Activated T-cell treated with anti-CD3 and anti-CD28 coated beads, Interleukin-2, amount 50 U/mL, for 4 hours (primary cell): ENCODE data around the gene CDK17. TPM values are rescaled to one million over a fixed set of nuclear protein-coding genes. Genes with fewer than 3 reads are reported as not detected.
A peak's percentile ranks its signal among the peaks of the same experiment; 100 is the strongest.
"Not testable (repeated sequence)": the region's sequence is repeated elsewhere in the genome, so short reads cannot be mapped to it uniquely, and the experiment has no call there.

ENCODE experiments used
- ATAC-seq, 2 donors: fragments of 200-7000 bp; cut with Tn5 transposase; one replicate each; pipeline ENCODE4 v1.10.0; 2021
- DNase-seq: peaks from one replicate; pipeline ENCODE4 v3.0.0-alpha.2; 2020
- H3K27me3 Mint-ChIP-seq: one replicate; pipeline ENCODE4 v1.8.0; 2021; ENCODE audit warnings: low read depth, mixed read lengths
- H3K36me3 Mint-ChIP-seq: one replicate; pipeline ENCODE4 v1.8.0; 2022; ENCODE audit warnings: mixed read lengths; ENCODE audit not compliant: insufficient read depth
- H3K4me1 Mint-ChIP-seq: one replicate; pipeline ENCODE4 v1.8.0; 2021; ENCODE audit warnings: low read depth, mixed read lengths
- H3K4me3 Mint-ChIP-seq: one replicate; pipeline ENCODE4 v1.8.0; 2021; ENCODE audit warnings: mild to moderate bottlenecking, moderate library complexity, mixed read lengths
- H3K9me3 Mint-ChIP-seq: one replicate; pipeline ENCODE4 v1.8.0; 2021; ENCODE audit warnings: mixed read lengths
- total RNA-seq, 3 donors: library from RNA; stranded (reverse); gene quantifications; one replicate each; pipeline ENCODE4 v1.2.1, GENCODE V29; 2021

Gene CDK17
- total RNA-seq, 3 donors from 2014 or later, result 29.9 to 37.4 (median 35.8) TPM

DNA sequence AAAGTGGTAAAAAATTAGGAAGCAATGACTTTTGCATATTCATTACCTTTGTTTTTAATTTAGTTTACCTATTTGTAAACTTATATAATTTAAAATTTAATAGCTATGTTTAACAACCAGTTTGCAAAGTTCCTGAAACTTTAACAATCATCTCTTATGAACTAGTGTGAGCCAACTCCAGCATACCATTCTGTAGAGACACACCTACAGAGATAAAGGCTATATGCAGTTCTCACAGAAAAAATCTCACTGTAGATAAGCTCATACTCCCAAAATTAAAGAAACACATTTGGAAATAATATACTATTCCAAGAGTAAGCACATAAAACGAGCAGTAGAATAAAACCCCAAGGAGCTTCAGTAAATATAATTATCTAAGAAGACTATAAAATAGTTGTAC lies 77.5 kb downstream of the CDK17 start:
- peaks cover 31% of the 10 kb centered on the region for H3K4me1 Mint-ChIP-seq
- ATAC-seq (no peak), DNase-seq (no peak)
- no peak overlapping the region for H3K4me3 Mint-ChIP-seq
- H3K27me3 Mint-ChIP-seq, result no peaks in the 10 kb centered on the region
- H3K9me3 Mint-ChIP-seq, result peaks cover 12% of the 10 kb centered on the region
- H3K36me3 Mint-ChIP-seq, result peaks cover 30% of the 10 kb centered on the region

GRCh38 chr12:96321941-96322340 lies 78.3 kb downstream of the CDK17 start:
- H3K4me1 Mint-ChIP-seq, result peaks cover 25% of the 10 kb centered on the region
- H3K4me3 Mint-ChIP-seq, result no peak overlapping the region
- H3K9me3 Mint-ChIP-seq, result peaks cover 12% of the 10 kb centered on the region
- H3K36me3 Mint-ChIP-seq, result peaks cover 30% of the 10 kb centered on the region
- no peak for DNase-seq
- ATAC-seq, result no peak
- H3K27me3 Mint-ChIP-seq, result no peaks in the 10 kb centered on the region

GRCh38 chr12:96317801-96318200 lies 82.4 kb downstream of the CDK17 start:
- H3K9me3 Mint-ChIP-seq, H3K36me3 Mint-ChIP-seq, ATAC-seq, DNase-seq, H3K4me3 Mint-ChIP-seq, H3K27me3 Mint-ChIP-seq: not testable (repeated sequence)
- H3K4me1 Mint-ChIP-seq, result peaks cover 22% of the 10 kb centered on the region

GRCh38 chr12:96315741-96316481 lies 84.3 kb downstream of the CDK17 start:
- Mint-ChIP-seq H3K4me1 (peaks cover 20% of the 10 kb centered on the region), H3K4me3 (peak overlapping the region; percentile 82)
- not testable (repeated sequence) for H3K36me3 Mint-ChIP-seq, ATAC-seq, DNase-seq, H3K9me3 Mint-ChIP-seq, H3K27me3 Mint-ChIP-seq

DNA sequence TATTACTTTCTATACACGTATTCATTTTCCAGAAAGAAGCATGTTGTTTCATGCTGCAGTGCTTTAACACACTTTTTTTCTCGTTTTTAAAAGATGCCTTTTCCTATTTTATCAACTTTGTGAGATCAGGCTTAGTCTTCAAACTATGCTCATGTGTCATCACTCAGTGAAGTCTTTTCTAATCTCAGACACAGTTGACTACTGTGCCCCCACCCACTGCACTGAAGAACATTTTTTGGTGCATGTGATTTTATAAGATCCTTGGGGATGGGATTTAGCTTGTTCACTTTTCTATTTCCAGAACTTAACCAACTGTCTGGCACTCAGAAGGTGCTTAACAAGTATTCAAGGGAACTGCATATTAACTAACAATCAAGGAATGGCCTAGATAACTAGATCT lies 85.5 kb downstream of the CDK17 start:
- DNase-seq (no peak), ATAC-seq (no peak)
- H3K4me3 Mint-ChIP-seq, result no peak overlapping the region
- H3K27me3 Mint-ChIP-seq, result no peaks in the 10 kb centered on the region
- H3K4me1 Mint-ChIP-seq, result peaks cover 20% of the 10 kb centered on the region
- no peaks in the 10 kb centered on the region for H3K9me3 Mint-ChIP-seq
- H3K36me3 Mint-ChIP-seq, result peaks cover 5% of the 10 kb centered on the region

GRCh38 chr12:96313606-96314005 lies 86.6 kb downstream of the CDK17 start:
- Mint-ChIP-seq H3K27me3 (no peaks in the 10 kb centered on the region), H3K4me3 (no peak overlapping the region), H3K4me1 (peaks cover 25% of the 10 kb centered on the region), H3K36me3 (peaks cover 11% of the 10 kb centered on the region), H3K9me3 (no peaks in the 10 kb centered on the region)
- DNase-seq (no peak), ATAC-seq (no peak)

- no peak for ATAC-seq
- no peak overlapping the region for H3K4me3 Mint-ChIP-seq
- H3K9me3 Mint-ChIP-seq, result no peaks in the 10 kb centered on the region
- H3K4me1 Mint-ChIP-seq, result peaks cover 24% of the 10 kb centered on the region
- no peaks in the 10 kb centered on the region for H3K27me3 Mint-ChIP-seq
- no peak for DNase-seq
- peaks cover 11% of the 10 kb centered on the region for H3K36me3 Mint-ChIP-seq
Measured at GRCh38 chr12:96311191-96311590, 89.0 kb downstream of the CDK17 start.

- Mint-ChIP-seq H3K4me3 (no peak overlapping the region), H3K27me3 (no peaks in the 10 kb centered on the region), H3K36me3 (peaks cover 11% of the 10 kb centered on the region), H3K4me1 (peaks cover 22% of the 10 kb centered on the region), H3K9me3 (no peaks in the 10 kb centered on the region)
- ATAC-seq (no peak), DNase-seq (no peak)
Measured at GRCh38 chr12:96310067-96310466, 90.2 kb downstream of the CDK17 start.

DNA sequence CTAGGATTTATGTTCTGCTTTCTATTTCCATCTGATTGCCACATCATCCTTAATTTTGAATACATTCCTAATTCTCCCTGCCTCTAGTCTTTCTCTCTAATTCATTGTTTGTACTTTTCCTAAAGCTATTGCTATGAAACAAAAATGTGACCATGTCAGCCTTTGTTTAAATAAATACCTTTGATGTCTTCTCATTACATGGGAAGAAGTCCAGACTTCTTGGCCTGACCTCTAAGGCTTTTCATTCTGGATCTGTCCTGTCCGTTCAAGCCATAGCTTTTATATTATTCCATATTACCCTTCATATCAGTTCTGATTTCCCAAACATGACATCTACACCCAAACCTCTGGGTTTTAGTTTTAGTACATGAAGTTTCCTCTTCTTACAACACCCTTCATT lies 91.4 kb downstream of the CDK17 start:
- Mint-ChIP-seq H3K36me3 (peaks cover 11% of the 10 kb centered on the region), H3K4me3 (no peak overlapping the region)

DNA sequence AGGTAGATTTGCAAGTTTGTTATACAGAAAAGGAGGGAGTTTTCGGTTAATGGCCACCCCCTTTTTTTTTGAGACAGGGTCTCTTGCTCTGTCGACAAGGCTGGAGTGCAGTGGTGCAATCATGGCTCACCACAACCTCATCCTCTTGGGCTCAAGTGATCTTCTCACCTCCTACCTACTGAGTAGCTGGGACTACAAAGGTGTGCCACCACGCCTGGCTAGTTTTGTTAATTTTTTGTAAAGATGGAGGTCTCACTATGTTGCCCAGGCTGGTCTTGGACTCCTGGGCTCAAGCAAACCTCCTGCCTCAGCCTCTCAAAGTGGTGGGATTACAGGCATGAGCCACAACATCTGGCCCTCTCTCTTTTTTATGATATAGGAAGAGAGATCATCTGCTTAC lies 94.6 kb downstream of the CDK17 start:
- DNase-seq (no peak), ATAC-seq (no peak)
- peaks cover 11% of the 10 kb centered on the region for H3K36me3 Mint-ChIP-seq
- H3K4me3 Mint-ChIP-seq, result no peak overlapping the region
- H3K27me3 Mint-ChIP-seq, result no peaks in the 10 kb centered on the region
- H3K4me1 Mint-ChIP-seq, result peaks cover 14% of the 10 kb centered on the region
- H3K9me3 Mint-ChIP-seq, result no peaks in the 10 kb centered on the region

More for the DNA sequence above, 91.4 kb downstream of the CDK17 start:
- Mint-ChIP-seq H3K9me3 (no peaks in the 10 kb centered on the region), H3K4me1 (peaks cover 15% of the 10 kb centered on the region), H3K27me3 (no peaks in the 10 kb centered on the region)
- DNase-seq (no peak), ATAC-seq (no peak)

- ATAC-seq, result no peak
- no peak for DNase-seq
- H3K4me1 Mint-ChIP-seq, result peaks cover 11% of the 10 kb centered on the region
- no peaks in the 10 kb centered on the region for H3K9me3 Mint-ChIP-seq
- peaks cover 10% of the 10 kb centered on the region for H3K36me3 Mint-ChIP-seq
- H3K4me3 Mint-ChIP-seq, result no peak overlapping the region
- no peaks in the 10 kb centered on the region for H3K27me3 Mint-ChIP-seq
Measured at GRCh38 chr12:96303653-96304052, 96.6 kb downstream of the CDK17 start.

- ATAC-seq, result no peak
- Mint-ChIP-seq H3K9me3 (no peaks in the 10 kb centered on the region), H3K4me1 (peaks cover 11% of the 10 kb centered on the region), H3K36me3 (peaks cover 11% of the 10 kb centered on the region), H3K4me3 (no peak overlapping the region), H3K27me3 (no peaks in the 10 kb centered on the region)
- no peak for DNase-seq
Measured at GRCh38 chr12:96302687-96303310, 97.4 kb downstream of the CDK17 start.

DNA sequence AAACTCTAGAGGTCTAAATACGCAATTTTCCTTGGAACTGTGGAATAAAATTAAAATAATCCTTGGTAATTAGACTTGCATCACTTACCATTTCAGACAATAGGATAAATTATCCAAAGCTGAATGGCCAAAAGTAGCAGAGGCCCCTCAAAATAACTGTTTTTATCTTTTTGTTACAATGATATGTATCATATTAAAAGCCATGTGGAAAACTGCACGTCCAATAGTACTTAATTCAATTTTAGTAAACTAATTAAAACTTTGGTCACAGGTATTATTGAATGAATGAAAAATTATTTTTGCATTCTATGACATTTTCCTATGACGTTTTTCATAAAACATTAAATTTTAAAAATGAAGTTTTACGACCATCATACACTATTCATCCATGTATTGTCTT lies 98.5 kb downstream of the CDK17 start:
- peaks cover 14% of the 10 kb centered on the region for H3K4me1 Mint-ChIP-seq
- peaks cover 18% of the 10 kb centered on the region for H3K36me3 Mint-ChIP-seq
- ATAC-seq, result no peak
- H3K27me3 Mint-ChIP-seq, result no peaks in the 10 kb centered on the region
- no peak overlapping the region for H3K4me3 Mint-ChIP-seq
- DNase-seq, result no peak
- no peaks in the 10 kb centered on the region for H3K9me3 Mint-ChIP-seq

DNA sequence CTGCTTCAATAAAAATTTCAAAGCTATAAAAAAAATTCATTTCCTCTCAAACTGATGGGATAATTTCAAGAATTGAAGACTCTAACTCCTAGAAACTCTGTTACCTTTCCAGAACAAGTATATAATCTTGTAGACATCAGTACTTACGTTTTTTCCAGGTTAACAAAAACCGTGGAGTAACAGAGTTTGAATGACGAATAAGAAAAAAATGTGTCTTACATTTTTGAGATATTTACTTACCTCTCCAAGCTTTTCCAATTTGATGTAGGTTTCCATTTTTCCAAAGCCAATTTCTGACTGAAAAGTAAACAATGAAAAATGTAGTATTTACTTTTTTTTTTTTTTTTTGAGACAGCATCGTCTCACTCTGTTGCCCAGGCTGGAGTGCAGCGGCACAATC lies 100.2 kb downstream of the CDK17 start:
- ATAC-seq, result no peak
- Mint-ChIP-seq H3K27me3 (no peaks in the 10 kb centered on the region), H3K9me3 (no peaks in the 10 kb centered on the region), H3K4me1 (peaks cover 21% of the 10 kb centered on the region), H3K36me3 (peaks cover 19% of the 10 kb centered on the region), H3K4me3 (no peak overlapping the region)
- no peak for DNase-seq

DNA sequence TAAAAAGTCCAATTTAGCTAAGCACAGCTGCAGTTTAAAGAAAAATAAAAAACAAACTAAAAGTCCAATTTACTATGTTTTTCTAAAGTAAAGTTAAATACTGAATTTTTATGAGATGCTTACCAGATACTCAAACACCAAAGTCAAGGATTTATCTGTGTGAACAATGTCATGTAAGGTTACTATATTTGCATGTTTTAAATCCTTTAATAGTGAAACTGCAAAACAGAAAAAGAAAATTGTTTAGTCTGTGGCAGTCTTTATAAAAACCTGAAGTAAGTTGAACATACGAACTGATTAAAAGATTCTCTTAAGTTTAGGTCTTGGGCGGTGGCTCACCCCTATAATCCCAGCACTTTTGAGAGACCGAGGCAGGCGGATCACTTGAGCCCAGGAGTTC lies 102.7 kb downstream of the CDK17 start:
- H3K27me3 Mint-ChIP-seq, result no peaks in the 10 kb centered on the region
- DNase-seq, result no peak
- no peak for ATAC-seq
- peaks cover 27% of the 10 kb centered on the region for H3K36me3 Mint-ChIP-seq
- peaks cover 27% of the 10 kb centered on the region for H3K4me1 Mint-ChIP-seq
- no peak overlapping the region for H3K4me3 Mint-ChIP-seq
- H3K9me3 Mint-ChIP-seq, result no peaks in the 10 kb centered on the region
